HEK293T (cell line): ENCODE results near the gene KLHL29.

ENCODE experiments used
- ARNT ChIP-seq: fragments of 450-650 bp; IDR thresholded peaks from 2 replicates; pipeline ENCODE4 v1.6.1; 2017; ENCODE audit warnings: mild to moderate bottlenecking
- FOXK2 ChIP-seq: fragments of 450-650 bp; IDR thresholded peaks from 2 replicates; pipeline ENCODE4 v1.6.1; 2016; ENCODE audit warnings: mild to moderate bottlenecking
- PKNOX1 ChIP-seq: fragments of 450-650 bp; IDR thresholded peaks from 2 replicates; pipeline ENCODE4 v1.6.1; 2016
- SP1 ChIP-seq: fragments of 450-650 bp; IDR thresholded peaks from 2 replicates; pipeline ENCODE4 v1.6.1; 2017
- SUZ12 ChIP-seq: fragments of 450-650 bp; IDR thresholded peaks from 2 replicates; pipeline ENCODE4 v1.6.1; 2016; ENCODE audit warnings: mild to moderate bottlenecking

- TF ChIP-seq SP1: no peak
- TF ChIP-seq ARNT: no peak
- TF ChIP-seq FOXK2: no peak
- TF ChIP-seq SUZ12: no peak
- no peak for TF ChIP-seq PKNOX1
Observed at GRCh38 chr2:23583467-23583866, 198.5 kb downstream of the KLHL29 start.
